NCI-H2171 treated with DMSO at 0.1 percent for 48 hours (cell line): ENCODE results near the gene MMAB.
A peak's percentile ranks its signal among the peaks of the same experiment; 100 is the strongest.

Source experiments
- DNase-seq: peaks from one replicate; lab custom pipeline; 2025; lab: John Stamatoyannopoulos, UW

Gene MMAB

GRCh38 chr12:109538191-109538863, 35.0 kb downstream of the MMAB start:
- no peak for DNase-seq

GRCh38 chr12:109537136-109537535, 36.2 kb downstream of the MMAB start:
- DNase-seq = no peak

- no peak for DNase-seq
Measured at GRCh38 chr12:109535863-109536250, 37.4 kb downstream of the MMAB start.

- no peak for DNase-seq
Measured at GRCh38 chr12:109535231-109535862, 38.0 kb downstream of the MMAB start.

GRCh38 chr12:109534456-109534855, 38.8 kb downstream of the MMAB start:
- DNase-seq = no peak

GRCh38 chr12:109533487-109533740, 39.9 kb downstream of the MMAB start:
- no peak for DNase-seq

- peak; percentile 73 for DNase-seq
Measured at GRCh38 chr12:109532721-109533486, 40.4 kb downstream of the MMAB start.

GRCh38 chr12:109531411-109531810, 41.9 kb downstream of the MMAB start:
- no peak for DNase-seq

GRCh38 chr12:109529691-109530640, 43.3 kb downstream of the MMAB start:
- DNase-seq = peak; percentile 28

GRCh38 chr12:109527489-109528123, 45.7 kb downstream of the MMAB start:
- DNase-seq = peak; percentile 47

- DNase-seq = no peak
Measured at GRCh38 chr12:109525279-109525585, 48.1 kb downstream of the MMAB start.

GRCh38 chr12:109524466-109525278, 48.6 kb downstream of the MMAB start:
- DNase-seq = no peak

- peak; percentile 63 for DNase-seq
Measured at GRCh38 chr12:109523504-109523903, 49.8 kb downstream of the MMAB start.

GRCh38 chr12:109523071-109523470, 50.2 kb downstream of the MMAB start:
- peak; percentile 84 for DNase-seq

- DNase-seq = peak; percentile 53
Measured at GRCh38 chr12:109521831-109522230, 51.5 kb downstream of the MMAB start.

GRCh38 chr12:109519787-109520186, 53.5 kb downstream of the MMAB start:
- no peak for DNase-seq

- DNase-seq = peak; percentile 78
Measured at GRCh38 chr12:109518820-109519665, 54.3 kb downstream of the MMAB start.

GRCh38 chr12:109517619-109518018, 55.7 kb downstream of the MMAB start:
- peak; percentile 77 for DNase-seq

- no peak for DNase-seq
Measured at GRCh38 chr12:109513977-109514376, 59.3 kb downstream of the MMAB start.

- DNase-seq = no peak
Measured at GRCh38 chr12:109513051-109513450, 60.3 kb downstream of the MMAB start.
